ENCODE data around the gene CHADL.

- TF ChIP-seq CTCF (IDR thresholded peaks at IDR 0.05 in 4 of 5, conservative IDR thresholded peaks at IDR 0.05 in 1 of 5) (peak; percentile 24 to 57 (median 49)), POLR2A (IDR thresholded peaks at IDR 0.05) (no peak)
These were observed 2.8 kb downstream of the CHADL start for GRCh38 chr22:41237707-41238569.
